HEK293 (cell line): ENCODE results near the gene IGF2R.

ENCODE experiments used
- CTCF ChIA-PET: fragments of 350-600 bp; formaldehyde crosslinking; extraction: SDS; loops from one replicate; lab custom pipeline; 2021; ENCODE audit warnings: antibody characterized with exemption; lab: Yijun Ruan, JAX
- POLR2A ChIA-PET: fragments of 300-600 bp; formaldehyde crosslinking; extraction: SDS; loops from one replicate; lab custom pipeline; 2020; ENCODE audit warnings: antibody characterized with exemption, inconsistent platforms; lab: Yijun Ruan, JAX
- H3K27ac ChIP-seq: fragments of 200-500 bp; sonication (Bioruptor generic); 2 replicates; pipeline ENCODE4 v1.5.1; 2014; ENCODE audit warnings: low read depth, low read length, control low read depth, inconsistent platforms; ENCODE audit errors: extremely low read depth
- H3K36me3 ChIP-seq, 2 experiments: fragments of 200-500 bp in 1 of 2; sonication (Bioruptor generic) in 1 of 2; 1 replicate in 1 of 2; 2 replicates in 1 of 2; pipeline ENCODE4 v1.5.1; 2014 to 2017; ENCODE audit warnings: inconsistent platforms in 2 of 2, low read length in 2 of 2; ENCODE audit not compliant: control insufficient read depth in 2 of 2, insufficient read depth in 1 of 2
- H3K4me1 ChIP-seq: fragments of 200-500 bp; sonication (Bioruptor generic); 2 replicates; pipeline ENCODE4 v1.5.1; 2014; ENCODE audit warnings: mild to moderate bottlenecking, low read length, inconsistent platforms; ENCODE audit not compliant: control insufficient read depth, insufficient read depth
- H3K4me3 ChIP-seq: 2 replicates; pipeline ENCODE4 v1.5.1; 2011; ENCODE audit warnings: low read depth, mild to moderate bottlenecking, control low read depth, low read length, moderate library complexity
- H3K9me3 ChIP-seq: fragments of 200-500 bp; sonication (Bioruptor generic); 2 replicates; pipeline ENCODE4 v1.5.1; 2014; ENCODE audit warnings: low read depth, low read length, inconsistent platforms; ENCODE audit not compliant: control insufficient read depth, insufficient read depth
- CTCF ChIP-seq: fragments of 450-650 bp; formaldehyde crosslinking; IDR thresholded peaks from 2 replicates; pipeline ENCODE4 v1.5.1; 2016; ENCODE audit warnings: missing biosample characterization, missing genetic modification characterization
- HOXA7 ChIP-seq: sonication (generic); formaldehyde crosslinking; IDR thresholded peaks from 2 replicates; pipeline ENCODE4 v1.8.1; 2022; ENCODE audit warnings: missing genetic modification reagents, borderline replicate concordance
- IKZF3 ChIP-seq: fragments of 450-650 bp; IDR thresholded peaks from 2 replicates; pipeline ENCODE4 v1.5.0; 2018; ENCODE audit warnings: missing biosample characterization, mild to moderate bottlenecking, missing genetic modification characterization, moderate library complexity
- KLF1 ChIP-seq: fragments of 450-650 bp; formaldehyde crosslinking; IDR thresholded peaks from 2 replicates; pipeline ENCODE4 v1.5.1; 2016; ENCODE audit warnings: missing biosample characterization, missing genetic modification characterization
- SP2 ChIP-seq: fragments of 450-650 bp; formaldehyde crosslinking; IDR thresholded peaks from 2 replicates; pipeline ENCODE4 v1.5.1; 2016; ENCODE audit warnings: missing biosample characterization, missing genetic modification characterization
- SP3 ChIP-seq: fragments of 450-650 bp; formaldehyde crosslinking; IDR thresholded peaks from 2 replicates; pipeline ENCODE4 v1.5.1; 2016; ENCODE audit warnings: missing biosample characterization, missing genetic modification characterization
- ZBTB21 ChIP-seq: fragments of 450-650 bp; formaldehyde crosslinking; IDR thresholded peaks from 2 replicates; pipeline ENCODE4 v1.5.1; 2017; ENCODE audit warnings: missing biosample characterization, missing genetic modification characterization
- ZBTB48 ChIP-seq: fragments of 450-650 bp; formaldehyde crosslinking; IDR thresholded peaks from 2 replicates; pipeline ENCODE4 v1.5.1; 2016; ENCODE audit warnings: missing biosample characterization, missing genetic modification characterization
- ZFP3 ChIP-seq: fragments of 450-650 bp; formaldehyde crosslinking; IDR thresholded peaks from 2 replicates; pipeline ENCODE4 v1.5.1; 2016; ENCODE audit warnings: low read depth, missing biosample characterization, missing genetic modification characterization
- ZNF10 ChIP-seq: fragments of 450-650 bp; formaldehyde crosslinking; IDR thresholded peaks from 2 replicates; pipeline ENCODE4 v1.5.1; 2017; ENCODE audit warnings: missing biosample characterization, missing genetic modification characterization
- ZNF239 ChIP-seq: fragments of 450-650 bp; formaldehyde crosslinking; IDR thresholded peaks from 2 replicates; pipeline ENCODE4 v1.5.1; 2016; ENCODE audit warnings: missing biosample characterization, missing genetic modification characterization
- ZNF26 ChIP-seq: fragments of 450-650 bp; formaldehyde crosslinking; IDR thresholded peaks from 2 replicates; pipeline ENCODE4 v1.5.1; 2016; ENCODE audit warnings: missing biosample characterization, missing genetic modification characterization
- ZNF302 ChIP-seq: fragments of 450-650 bp; formaldehyde crosslinking; IDR thresholded peaks from 2 replicates; pipeline ENCODE4 v1.5.1; 2016; ENCODE audit warnings: missing biosample characterization, missing genetic modification characterization, low read depth
- ZNF335 ChIP-seq: fragments of 450-650 bp; formaldehyde crosslinking; conservative IDR thresholded peaks from 2 replicates; pipeline ENCODE4 v1.5.1; 2016; ENCODE audit warnings: missing biosample characterization, missing genetic modification characterization
- ZNF391 ChIP-seq: fragments of 450-650 bp; formaldehyde crosslinking; IDR thresholded peaks from 2 replicates; pipeline ENCODE4 v1.5.1; 2016; ENCODE audit warnings: low read depth, missing biosample characterization, missing genetic modification characterization, borderline replicate concordance
- ZNF423 ChIP-seq: fragments of 450-650 bp; formaldehyde crosslinking; IDR thresholded peaks from 2 replicates; pipeline ENCODE4 v1.5.1; 2016; ENCODE audit warnings: missing biosample characterization, missing genetic modification characterization
- ZNF426 ChIP-seq: fragments of 450-650 bp; formaldehyde crosslinking; IDR thresholded peaks from 2 replicates; pipeline ENCODE4 v1.5.1; 2017; ENCODE audit warnings: missing biosample characterization, missing genetic modification characterization, mild to moderate bottlenecking, inconsistent platforms, moderate library complexity
- ZNF513 ChIP-seq: fragments of 450-650 bp; IDR thresholded peaks from 2 replicates; pipeline ENCODE4 v1.5.1; 2018; ENCODE audit warnings: missing biosample characterization, missing genetic modification characterization
- ZNF521 ChIP-seq: fragments of 450-650 bp; formaldehyde crosslinking; IDR thresholded peaks from 2 replicates; pipeline ENCODE4 v1.5.1; 2017; ENCODE audit warnings: missing biosample characterization, mild to moderate bottlenecking, missing genetic modification characterization
- ZNF529 ChIP-seq: fragments of 450-650 bp; formaldehyde crosslinking; IDR thresholded peaks from 2 replicates; pipeline ENCODE4 v1.5.1; 2017; ENCODE audit warnings: missing genetic modification characterization, missing biosample characterization; ENCODE audit not compliant: insufficient replicate concordance
- ZNF548 ChIP-seq: fragments of 450-650 bp; formaldehyde crosslinking; IDR thresholded peaks from 2 replicates; pipeline ENCODE4 v1.5.1; 2016; ENCODE audit warnings: missing biosample characterization, missing genetic modification characterization
- ZNF626 ChIP-seq: fragments of 450-650 bp; sonication (Bioruptor Pico); formaldehyde crosslinking; IDR thresholded peaks from 2 replicates; pipeline ENCODE4 v1.5.1; 2018; ENCODE audit warnings: missing biosample characterization, missing genetic modification characterization, inconsistent platforms
- ZNF639 ChIP-seq: fragments of 450-650 bp; formaldehyde crosslinking; IDR thresholded peaks from 2 replicates; pipeline ENCODE4 v1.5.1; 2016; ENCODE audit warnings: missing biosample characterization, missing genetic modification characterization
- ZNF658 ChIP-seq: fragments of 450-650 bp; formaldehyde crosslinking; IDR thresholded peaks from 2 replicates; pipeline ENCODE4; 2016; ENCODE audit warnings: missing biosample characterization, missing genetic modification characterization
- ZNF747 ChIP-seq: fragments of 450-650 bp; formaldehyde crosslinking; IDR thresholded peaks from 2 replicates; pipeline ENCODE4 v1.5.1; 2016; ENCODE audit warnings: missing biosample characterization, missing genetic modification characterization
- ZNF785 ChIP-seq: fragments of 450-650 bp; formaldehyde crosslinking; IDR thresholded peaks from 2 replicates; pipeline ENCODE4 v1.5.1; 2016; ENCODE audit warnings: missing biosample characterization, missing genetic modification characterization
- ZSCAN16 ChIP-seq: fragments of 450-650 bp; formaldehyde crosslinking; IDR thresholded peaks from 2 replicates; pipeline ENCODE4 v1.5.1; 2016; ENCODE audit warnings: missing biosample characterization, missing genetic modification characterization
- ZSCAN18 ChIP-seq: fragments of 450-650 bp; formaldehyde crosslinking; IDR thresholded peaks from 2 replicates; pipeline ENCODE4 v1.5.1; 2016; ENCODE audit warnings: missing biosample characterization, missing genetic modification characterization

The IGF2R gene

GRCh38 chr6:160029525-160029924 is 60.6 kb downstream of the IGF2R start:
- ChIA-PET CTCF (no interaction called here), POLR2A (no interaction called here)
- H3K27ac ChIP-seq, result no peak overlapping the region
- TF ChIP-seq ZNF785 (tag by site-specific recombination), result no peak
- no peak for TF ChIP-seq ZSCAN18 (tag by site-specific recombination)
- no peak for TF ChIP-seq ZNF26
- no peak for TF ChIP-seq ZNF302 (tag by site-specific recombination)
- TF ChIP-seq ZSCAN16, result no peak
- TF ChIP-seq SP2 (tag by site-specific recombination), result no peak
- TF ChIP-seq HOXA7 (CRISPR knock-in tag), result no peak
- no peak for TF ChIP-seq KLF1 (tag by site-specific recombination)
- TF ChIP-seq ZNF423 (tag by site-specific recombination), result no peak
- TF ChIP-seq ZNF639 (tag by site-specific recombination), result no peak
- TF ChIP-seq ZNF529, result no peak
- no peak for TF ChIP-seq ZNF426 (tag by site-specific recombination)
- TF ChIP-seq ZNF658 (tag by site-specific recombination), result no peak
- no peak for TF ChIP-seq ZNF239 (tag by site-specific recombination)
- no peak for TF ChIP-seq ZNF391 (tag by site-specific recombination)
- no peak for TF ChIP-seq ZBTB48 (tag by site-specific recombination)
- no peak overlapping the region for H3K4me3 ChIP-seq
- H3K36me3 ChIP-seq, result peaks cover 8 to 94% of the 10 kb centered on the region in 2 experiments; a peak in 2 of 3 replicates
- no peaks in the 10 kb centered on the region for H3K9me3 ChIP-seq
- no peaks in the 10 kb centered on the region for H3K4me1 ChIP-seq

GRCh38 chr6:160030103-160030502 is 61.2 kb downstream of the IGF2R start:
- H3K27ac ChIP-seq, result no peak overlapping the region
- POLR2A ChIA-PET, result no interaction called here
- no peak for TF ChIP-seq ZNF747
- TF ChIP-seq ZNF521, result no peak
- TF ChIP-seq ZNF658 (tag by site-specific recombination), result no peak
- TF ChIP-seq ZNF335 (tag by site-specific recombination), result no peak
- TF ChIP-seq ZNF548, result no peak
- no peak for TF ChIP-seq CTCF (tag by site-specific recombination)
- no peak for TF ChIP-seq ZNF529
- no peak for TF ChIP-seq SP3 (tag by site-specific recombination)
- no peak for TF ChIP-seq ZNF10
- TF ChIP-seq ZNF513, result no peak
- no peak for TF ChIP-seq ZNF626 (tag by site-specific recombination)
- no peak for TF ChIP-seq ZFP3 (tag by site-specific recombination)
- TF ChIP-seq IKZF3 (tag by site-specific recombination), result no peak
- TF ChIP-seq ZBTB21 (tag by site-specific recombination), result no peak
- H3K36me3 ChIP-seq, result peaks cover 8 to 94% of the 10 kb centered on the region in 2 experiments; a peak in 2 of 3 replicates
- no peak overlapping the region for H3K4me3 ChIP-seq
- no peaks in the 10 kb centered on the region for H3K4me1 ChIP-seq
- no peaks in the 10 kb centered on the region for H3K9me3 ChIP-seq
- CTCF ChIA-PET, result no interaction called here
